HepG2 (cell line): ENCODE measurements around the gene E2F3. TPM values are rescaled to one million over a fixed set of nuclear protein-coding genes. Genes with fewer than 3 reads are reported as not detected.

ENCODE experiments used
- EEA1 ChIP-seq: sonication (generic); formaldehyde crosslinking; IDR thresholded peaks from 2 replicates; pipeline ENCODE4 v1.5.1; 2020; ENCODE audit warnings: mild to moderate bottlenecking, missing genetic modification reagents, borderline replicate concordance
- HIC2 ChIP-seq: sonication (generic); formaldehyde crosslinking; IDR thresholded peaks from 2 replicates; pipeline ENCODE4 v1.9.0; 2022; ENCODE audit warnings: low read depth, missing genetic modification reagents
- KDM5A ChIP-seq: fragments of 200-600 bp; sonication (generic); IDR thresholded peaks from 2 replicates; pipeline ENCODE4 v1.7.0; 2018; ENCODE audit warnings: antibody characterized with exemption, mild to moderate bottlenecking, low read length, borderline replicate concordance
- MLLT10 ChIP-seq: sonication (generic); formaldehyde crosslinking; IDR thresholded peaks from 2 replicates; pipeline ENCODE4 v1.4.0; 2020; ENCODE audit warnings: missing genetic modification reagents
- REST ChIP-seq, 2 experiments: IDR thresholded peaks; 2 replicates each; pipeline ENCODE4 v1.6.1; 2011 to 2012; ENCODE audit warnings: low read length in 2 of 2, borderline replicate concordance in 1 of 2, low read depth in 1 of 2, mild to moderate bottlenecking in 1 of 2, moderate library complexity in 1 of 2
- TMF1 ChIP-seq: sonication (generic); formaldehyde crosslinking; IDR thresholded peaks from 2 replicates; pipeline ENCODE4 v1.8.1; 2022; ENCODE audit warnings: low read depth, missing genetic modification reagents
- WIZ ChIP-seq: sonication (generic); formaldehyde crosslinking; IDR thresholded peaks from 2 replicates; pipeline ENCODE4 v1.5.1; 2020; ENCODE audit warnings: mild to moderate bottlenecking, missing genetic modification reagents
- ZNF280D ChIP-seq: sonication (generic); formaldehyde crosslinking; IDR thresholded peaks from 2 replicates; pipeline ENCODE4 v1.5.1; 2020; ENCODE audit warnings: mild to moderate bottlenecking, missing genetic modification reagents
- ZNF550 ChIP-seq: sonication (generic); formaldehyde crosslinking; IDR thresholded peaks from 2 replicates; pipeline ENCODE4 v1.4.0; 2020; ENCODE audit warnings: mild to moderate bottlenecking, missing genetic modification reagents, borderline replicate concordance
- ZNF574 ChIP-seq: sonication (generic); formaldehyde crosslinking; IDR thresholded peaks from 2 replicates; pipeline ENCODE4 v1.4.0; 2020; ENCODE audit warnings: missing genetic modification reagents
- ZNF780A ChIP-seq: sonication (generic); formaldehyde crosslinking; IDR thresholded peaks from 2 replicates; pipeline ENCODE4 v1.8.0; 2022; ENCODE audit warnings: mild to moderate bottlenecking, missing genetic modification reagents, moderate library complexity
- ZNF800 ChIP-seq: sonication (generic); formaldehyde crosslinking; IDR thresholded peaks from 2 replicates; pipeline ENCODE4 v1.4.0; 2020; ENCODE audit warnings: missing genetic modification reagents
- ZSCAN12 ChIP-seq: sonication (generic); formaldehyde crosslinking; IDR thresholded peaks from 2 replicates; pipeline ENCODE4 v1.9.0; 2021; ENCODE audit warnings: mild to moderate bottlenecking, missing genetic modification reagents
- polyA plus RNA-seq, 8 experiments: library from polyadenylated mRNA; depleted of rRNA in 3 of 8; stranded (reverse) in 7 of 8; unstranded in 1 of 8; fragments of >200 nt; fragmentation: Illumina TruSeq in 4 of 8; extraction: Trizol in 4 of 8; gene quantifications; 2 replicates each; pipeline versions ENCODE4 v1.2.1 to v1.2.3, GENCODE V29; 2011 to 2016; ENCODE audit warnings: low read depth in 4 of 8, missing spikeins in 1 of 8, mixed read lengths in 1 of 8; ENCODE audit not compliant: insufficient read depth in 1 of 8
- total RNA-seq, 5 experiments: library from RNA; depleted of rRNA; stranded (reverse); fragments of >200 nt; fragmentation: Illumina TruSeq; extraction: Trizol; gene quantifications; 2 replicates each; pipeline ENCODE4 v1.2.3, GENCODE V29; 2016; ENCODE audit warnings: low read depth in 1 of 5

Gene E2F3
- total and polyA plus RNA-seq, 2 of the 13 experiments (the other 11 are each of a cell fraction or from before 2014, with no cell fraction given) = 8.5 to 12.7 TPM

GRCh38 chr6:20401205-20402091, at the start of gene E2F3 (continued):
- TF ChIP-seq ZNF574 (CRISPR knock-in tag) = peak; percentile 90
- TF ChIP-seq ZNF550 (CRISPR knock-in tag) = no peak; the same call in 1 of the 2 replicates
- peak in 1 of 2 experiments; percentile 76; a peak in 2 of 4 replicates for TF ChIP-seq REST (IDR thresholded peaks at IDR 0.05; ENCODE audit: borderline replicate concordance in 1 of 2, low read depth in 1 of 2, low read length in 2 of 2)
- no peak; the same call in 1 of the 2 replicates for TF ChIP-seq WIZ (CRISPR knock-in tag)
- TF ChIP-seq ZNF280D = no peak; the same call in 1 of the 2 replicates
- TF ChIP-seq MLLT10 = no peak
- peak; percentile 98 for TF ChIP-seq TMF1
- peak; percentile 96; the same call in 1 of the 2 replicates for TF ChIP-seq ZSCAN12 (CRISPR knock-in tag)
- TF ChIP-seq ZNF800 (CRISPR knock-in tag) = peak; percentile 84
- TF ChIP-seq EEA1 (CRISPR knock-in tag) = 0 out of 2 replicates have a peak, but pooled peaks have one; percentile 33
- peak; percentile 45; the same call in 1 of the 2 replicates for TF ChIP-seq ZNF780A (CRISPR knock-in tag)
- TF ChIP-seq HIC2 (CRISPR knock-in tag) = no peak
- peak; percentile 33; the same call in 1 of the 2 replicates for TF ChIP-seq KDM5A
